Hepatocyte (in vitro differentiated cells): ENCODE data around the gene PPM1B. TPM values are rescaled to one million over a fixed set of nuclear protein-coding genes. Genes with fewer than 3 reads are reported as not detected.

Source experiments
- DNase-seq: peaks from one replicate; pipeline ENCODE4 v3.0.0-alpha.2; 2016; ENCODE audit warnings: low spot score
- H2AFZ ChIP-seq: fragments of 200-600 bp; sonication (generic); 2 replicates; pipeline ENCODE4 v1.6.0; 2016; ENCODE audit warnings: antibody characterized with exemption, mild to moderate bottlenecking
- H3K27ac ChIP-seq: fragments of 200-600 bp; sonication (generic); 2 replicates; pipeline ENCODE4 v1.5.1; 2016; ENCODE audit warnings: mild to moderate bottlenecking
- H3K27me3 ChIP-seq: fragments of 200-600 bp; sonication (generic); 2 replicates; pipeline ENCODE4 v1.6.1; 2016
- H3K36me3 ChIP-seq: fragments of 200-600 bp; sonication (generic); replicated peaks from 2 replicates; pipeline ENCODE4 v1.5.1; 2016; ENCODE audit warnings: low read depth; ENCODE audit not compliant: insufficient read depth
- H3K4me1 ChIP-seq: fragments of 200-600 bp; sonication (generic); 2 replicates; pipeline ENCODE4 v1.5.1; 2016; ENCODE audit warnings: mild to moderate bottlenecking, moderate library complexity; ENCODE audit not compliant: insufficient read depth
- H3K4me2 ChIP-seq: fragments of 200-600 bp; sonication (generic); 2 replicates; pipeline ENCODE4 v1.6.0; 2016
- H3K4me3 ChIP-seq: fragments of 200-600 bp; sonication (generic); 2 replicates; pipeline ENCODE4 v1.5.1; 2016; ENCODE audit warnings: mild to moderate bottlenecking
- H3K79me2 ChIP-seq: fragments of 200-600 bp; sonication (generic); 2 replicates; pipeline ENCODE4 v1.6.0; 2017; ENCODE audit warnings: mild to moderate bottlenecking
- H3K9me2 ChIP-seq: fragments of 200-600 bp; sonication (generic); replicated peaks from 2 replicates; pipeline ENCODE4 v1.6.0; 2017; ENCODE audit warnings: mild to moderate bottlenecking; ENCODE audit not compliant: insufficient read depth
- H3K9me3 ChIP-seq: fragments of 200-600 bp; sonication (generic); 2 replicates; pipeline ENCODE4 v1.5.1; 2016; ENCODE audit warnings: low read depth, mild to moderate bottlenecking
- H4K20me1 ChIP-seq: fragments of 200-600 bp; sonication (generic); 2 replicates; pipeline ENCODE4 v1.6.0; 2016; ENCODE audit warnings: mild to moderate bottlenecking; ENCODE audit not compliant: insufficient read depth, poor library complexity, severe bottlenecking
- CTCF ChIP-seq: fragments of 200-600 bp; sonication (generic); IDR thresholded peaks from 2 replicates; pipeline ENCODE4 v1.5.1; 2016; ENCODE audit warnings: antibody characterized with exemption, mild to moderate bottlenecking; ENCODE audit not compliant: poor library complexity
- EZH2 ChIP-seq: fragments of 200-600 bp; sonication (generic); IDR thresholded peaks from 2 replicates; pipeline ENCODE4 v1.6.1; 2016; ENCODE audit warnings: antibody characterized with exemption, mild to moderate bottlenecking, borderline replicate concordance
- EZH2phosphoT487 ChIP-seq: fragments of 200-600 bp; sonication (generic); IDR thresholded peaks from one replicate; pipeline ENCODE4 v1.6.1; 2018; ENCODE audit warnings: antibody characterized with exemption, mild to moderate bottlenecking, low read depth, moderate library complexity; ENCODE audit not compliant: unreplicated experiment, severe bottlenecking
- WGBS: methylation state at CpG from one replicate; pipeline ENCODE4 v1.1.6; 2016; ENCODE audit warnings: low lambda C conversion rate; ENCODE audit errors: missing lambda C conversion rate; 5-methylcytosine and 5-hydroxymethylcytosine counted together
- polyA plus RNA-seq: library from polyadenylated mRNA; unstranded; fragments of >200 nt; fragmentation: Nextera tagmentation; extraction: Ambion mirVana; gene quantifications from 2 replicates; pipeline ENCODE4 v1.2.1, GENCODE V29; 2016
- total RNA-seq: library from RNA; depleted of rRNA; stranded (reverse); fragments of >200 nt; gene quantifications from 2 replicates; pipeline ENCODE4 v1.2.3, GENCODE V29; 2014

PPM1B gene
- total and polyA plus RNA-seq, 2 experiments from 2014 or later = 39.1 to 49.1 TPM

DNA sequence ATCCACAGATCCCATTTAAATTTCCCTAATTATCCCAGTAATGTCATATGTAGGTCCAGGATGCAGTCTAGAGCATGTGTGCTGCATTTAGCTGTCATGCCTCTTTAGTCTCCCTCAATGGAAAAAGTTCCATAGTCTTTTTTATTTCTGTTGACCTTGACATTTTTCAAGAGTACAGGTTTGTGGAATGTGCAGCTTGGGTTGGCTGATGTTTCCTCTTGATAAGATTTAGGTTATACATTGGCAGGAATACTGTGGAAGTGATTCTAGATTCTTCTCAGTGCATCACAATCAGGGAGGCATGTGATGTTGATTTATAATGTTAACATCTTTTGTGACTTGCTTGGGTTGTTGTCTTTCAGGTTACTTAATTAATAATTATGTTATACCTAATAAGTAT is 42.5 kb downstream of the PPM1B start:
- H3K27ac ChIP-seq = no peak overlapping the region
- H3K4me1 ChIP-seq = no peaks in the 10 kb centered on the region
- H4K20me1 ChIP-seq = peaks cover 3% of the 10 kb centered on the region
- H3K9me2 ChIP-seq = no peaks in the 10 kb centered on the region
- H3K4me2 ChIP-seq = no peak overlapping the region
- H3K79me2 ChIP-seq = peaks cover 45% of the 10 kb centered on the region
- no peaks in the 10 kb centered on the region for H3K9me3 ChIP-seq
- no peak for DNase-seq
- no peak overlapping the region for H3K4me3 ChIP-seq
- no peaks in the 10 kb centered on the region for H3K36me3 ChIP-seq
- TF ChIP-seq CTCF (no peak), EZH2 (no peak), EZH2phosphoT487 (no peak)
- H3K27me3 ChIP-seq = no peaks in the 10 kb centered on the region
- no peak overlapping the region for H2AFZ ChIP-seq

GRCh38 chr2:44212302-44212701 is 43.6 kb downstream of the PPM1B start:
- DNase-seq = no peak
- H3K4me1 ChIP-seq = no peaks in the 10 kb centered on the region
- no peak overlapping the region for H3K4me2 ChIP-seq
- TF ChIP-seq CTCF = no peak
- 91% methylated on average over 4 of the region's 4 CpGs for WGBS
- H3K4me3 ChIP-seq = no peak overlapping the region
- H3K36me3 ChIP-seq = no peaks in the 10 kb centered on the region
- no peak overlapping the region for H3K27ac ChIP-seq
- H4K20me1 ChIP-seq = peaks cover 3% of the 10 kb centered on the region
- no peaks in the 10 kb centered on the region for H3K9me3 ChIP-seq
- no peaks in the 10 kb centered on the region for H3K27me3 ChIP-seq
- H3K9me2 ChIP-seq = no peaks in the 10 kb centered on the region
- no peak overlapping the region for H2AFZ ChIP-seq
- H3K79me2 ChIP-seq = peaks cover 38% of the 10 kb centered on the region

DNA sequence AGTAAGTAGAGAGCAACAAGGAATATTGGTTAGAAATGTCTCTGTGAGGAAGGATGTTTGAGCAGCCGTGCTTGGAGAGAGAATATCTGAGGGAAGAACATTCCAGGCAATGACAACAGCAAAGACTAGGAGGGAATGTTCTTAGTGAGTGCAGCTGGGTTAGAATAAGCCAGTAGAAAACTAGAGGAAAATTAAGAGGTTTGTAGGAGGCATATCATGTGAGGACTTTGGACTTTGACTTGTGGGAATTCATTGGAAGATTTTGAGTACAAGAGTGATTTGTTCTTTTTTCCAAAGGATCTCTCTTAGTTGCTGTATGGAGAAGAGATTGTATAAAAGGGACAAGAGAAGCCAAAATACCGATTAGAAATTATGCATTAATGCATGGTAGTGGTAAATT is 47.2 kb downstream of the PPM1B start:
- 88% methylated on average over 2 of the region's 2 CpGs for WGBS
- H3K4me3 ChIP-seq = no peak overlapping the region
- H3K9me3 ChIP-seq = no peaks in the 10 kb centered on the region

More for the DNA sequence above, 47.2 kb downstream of the PPM1B start:
- H3K9me2 ChIP-seq = no peaks in the 10 kb centered on the region
- no peaks in the 10 kb centered on the region for H3K4me1 ChIP-seq
- no peaks in the 10 kb centered on the region for H3K36me3 ChIP-seq
- H3K79me2 ChIP-seq = peaks cover 27% of the 10 kb centered on the region
- no peak overlapping the region for H3K27ac ChIP-seq
- TF ChIP-seq EZH2 (no peak), EZH2phosphoT487 (no peak), CTCF (no peak)
- H2AFZ ChIP-seq = no peak overlapping the region
- no peak overlapping the region for H3K4me2 ChIP-seq
- peaks cover 3% of the 10 kb centered on the region for H4K20me1 ChIP-seq
- no peaks in the 10 kb centered on the region for H3K27me3 ChIP-seq
- no peak for DNase-seq
